Measurements from ENCODE around the gene TPCN1.

TPCN1 gene

DNA sequence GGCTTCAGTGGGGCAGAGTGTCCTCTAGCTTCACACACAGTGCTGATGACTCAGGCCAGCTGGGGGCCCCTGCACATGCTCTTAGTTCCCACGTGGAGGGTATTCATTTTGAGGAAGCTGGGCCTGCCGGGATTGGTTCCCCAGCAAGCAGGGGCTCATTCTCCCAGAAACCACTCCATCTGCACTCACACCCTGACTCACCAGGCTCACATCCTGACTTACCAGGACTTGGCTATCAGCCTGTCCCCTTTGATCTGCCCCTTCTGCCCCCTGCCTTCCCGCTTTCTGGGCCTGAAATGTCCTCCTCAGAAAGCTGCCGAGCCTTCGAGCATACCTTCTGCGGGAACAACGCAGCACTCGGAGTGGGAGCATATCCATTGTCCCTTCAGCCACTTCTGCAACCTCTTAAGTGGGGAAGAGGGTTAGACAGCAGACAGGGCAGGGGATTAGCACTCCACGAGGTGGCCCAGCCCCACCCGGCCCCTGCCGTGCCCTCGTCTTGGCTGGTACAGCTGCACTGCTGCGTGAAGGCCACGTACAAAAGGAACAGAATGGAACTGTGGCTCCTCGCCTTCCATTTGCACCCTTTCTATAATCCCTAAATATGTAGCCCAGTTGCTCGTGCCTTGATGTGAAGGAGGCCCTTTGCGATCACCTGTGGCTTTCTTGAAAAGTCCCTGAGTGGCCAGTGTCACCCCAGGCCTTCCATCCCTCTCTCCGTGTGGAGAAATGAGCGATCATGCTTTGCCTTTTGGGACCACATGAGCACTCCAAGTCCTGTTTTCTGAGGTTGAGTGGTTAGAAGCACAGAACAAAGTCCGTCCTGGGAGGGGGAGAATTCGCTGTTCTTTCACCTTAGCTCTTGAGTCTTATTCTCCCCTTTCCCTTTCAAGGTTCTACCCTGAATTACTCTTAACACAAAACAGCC, 26.1 kb downstream of the TPCN1 start:
- H3K4me3 ChIP-seq (ENCODE audit: low read length) = no peak overlapping the region
- no peaks in the 10 kb centered on the region for H3K36me3 ChIP-seq (ENCODE audit: control insufficient read depth, low read depth, low read length)
- H3K9me3 ChIP-seq (ENCODE audit: control insufficient read depth, low read depth, low read length) = no peaks in the 10 kb centered on the region
- no peak overlapping the region for H3K27ac ChIP-seq (ENCODE audit: low read length)
- peaks cover 25% of the 10 kb centered on the region for H3K4me1 ChIP-seq (ENCODE audit: control insufficient read depth, low read depth, low read length)
- no peaks in the 10 kb centered on the region for H3K27me3 ChIP-seq (ENCODE audit: control insufficient read depth, insufficient read depth, low read length)
- no peak overlapping the region for H3K9ac ChIP-seq (ENCODE audit: low read length)

DNA sequence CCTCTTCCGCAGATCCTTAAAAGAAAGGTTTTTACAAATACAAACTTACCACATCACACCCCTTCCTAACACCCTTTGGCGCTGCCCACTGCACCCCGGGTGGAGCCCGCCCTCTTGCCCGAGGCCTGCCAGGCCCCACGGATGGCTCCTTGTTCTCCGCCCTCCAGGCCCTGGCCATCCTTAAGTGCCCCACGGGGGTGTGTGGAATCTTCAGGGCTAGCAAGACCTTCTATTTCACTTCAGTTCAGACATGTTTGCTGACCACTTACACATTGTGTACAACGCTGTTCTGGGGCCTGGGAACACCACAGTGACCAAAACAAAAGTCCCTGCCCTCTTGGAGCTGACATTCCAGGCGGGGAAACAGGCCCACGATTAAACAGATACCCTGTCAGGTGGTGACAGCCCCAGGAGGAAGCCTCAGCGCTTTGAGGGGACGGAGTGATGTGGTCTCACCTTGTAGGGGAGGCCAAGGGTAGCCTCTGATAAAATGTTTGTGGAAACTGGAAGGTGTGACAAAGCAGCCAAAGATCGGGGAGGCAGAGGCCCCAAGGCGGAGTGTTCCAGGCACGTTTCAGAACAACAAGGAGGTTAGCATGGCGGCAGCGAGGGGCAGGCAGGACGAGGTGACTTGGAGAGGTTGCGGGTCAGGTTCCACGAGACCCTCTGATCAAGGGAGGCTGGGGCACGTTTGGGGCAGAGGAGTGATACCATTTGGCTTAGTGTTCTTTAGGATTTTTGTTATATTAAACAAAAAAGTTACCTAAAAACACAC, 27.0 kb downstream of the TPCN1 start:
- Histone ChIP-seq H3K9me3 (ENCODE audit: control insufficient read depth, low read depth, low read length) (no peaks in the 10 kb centered on the region), H3K27ac (ENCODE audit: low read length) (no peak overlapping the region), H3K4me3 (ENCODE audit: low read length) (no peak overlapping the region), H3K9ac (ENCODE audit: low read length) (no peak overlapping the region), H3K4me1 (ENCODE audit: control insufficient read depth, low read depth, low read length) (peaks cover 25% of the 10 kb centered on the region), H3K36me3 (ENCODE audit: control insufficient read depth, low read depth, low read length) (no peaks in the 10 kb centered on the region), H3K27me3 (ENCODE audit: control insufficient read depth, insufficient read depth, low read length) (no peaks in the 10 kb centered on the region)

DNA sequence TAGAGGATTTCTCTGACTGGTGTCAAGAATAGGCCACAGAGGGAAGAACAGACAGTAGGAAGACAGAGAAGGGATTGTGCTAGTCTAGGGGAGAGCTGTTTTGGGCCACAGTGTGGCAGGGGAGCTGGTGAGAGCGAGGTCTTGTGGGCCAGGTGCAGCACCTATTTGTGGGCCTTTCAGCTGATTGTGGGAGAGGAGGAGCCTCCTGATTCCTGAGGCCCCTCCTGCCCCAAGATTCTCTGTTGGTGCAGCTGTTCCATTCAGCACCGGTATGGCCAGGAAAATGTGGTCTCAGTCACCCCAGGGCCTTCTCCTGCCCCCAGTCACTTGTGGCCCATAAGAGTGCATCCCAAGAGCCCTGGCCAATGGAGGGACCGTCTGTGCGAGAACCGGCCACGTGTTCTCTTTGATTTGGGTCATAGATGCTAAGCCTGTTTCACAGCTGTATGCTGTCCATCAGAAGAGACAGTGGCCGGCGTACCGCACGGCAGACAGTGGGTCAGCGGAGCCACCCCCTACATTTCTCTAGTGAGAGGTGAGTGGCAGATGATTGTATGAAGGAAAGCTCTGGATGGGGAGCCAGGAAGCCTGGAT, 27.7 kb downstream of the TPCN1 start:
- Histone ChIP-seq H3K4me3 (ENCODE audit: low read length) (no peak overlapping the region), H3K36me3 (ENCODE audit: control insufficient read depth, low read depth, low read length) (no peaks in the 10 kb centered on the region), H3K27ac (ENCODE audit: low read length) (no peak overlapping the region), H3K9me3 (ENCODE audit: control insufficient read depth, low read depth, low read length) (no peaks in the 10 kb centered on the region), H3K4me1 (ENCODE audit: control insufficient read depth, low read depth, low read length) (peaks cover 24% of the 10 kb centered on the region), H3K9ac (ENCODE audit: low read length) (no peak overlapping the region), H3K27me3 (ENCODE audit: control insufficient read depth, insufficient read depth, low read length) (no peaks in the 10 kb centered on the region)

DNA sequence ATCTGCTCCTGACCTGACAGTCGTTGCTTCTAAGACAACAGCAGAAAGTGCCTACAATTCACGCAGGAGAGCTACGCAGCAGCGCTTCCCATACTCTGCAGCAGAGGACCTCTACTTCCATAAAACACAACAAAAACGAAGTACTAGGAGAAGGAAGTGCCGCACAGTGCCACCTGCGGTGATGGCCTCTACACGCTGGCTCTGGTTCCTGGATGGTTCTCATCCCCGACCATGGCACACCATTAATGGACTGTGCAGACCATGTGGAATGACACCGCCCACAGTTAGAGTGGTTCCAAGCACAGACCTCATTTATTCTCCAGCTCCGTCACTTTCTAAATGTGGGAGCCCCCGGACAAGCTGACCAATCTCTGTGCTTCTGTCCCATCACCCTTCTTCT, 28.3 kb downstream of the TPCN1 start:
- Histone ChIP-seq H3K9me3 (ENCODE audit: control insufficient read depth, low read depth, low read length) (no peaks in the 10 kb centered on the region), H3K4me1 (ENCODE audit: control insufficient read depth, low read depth, low read length) (peaks cover 19% of the 10 kb centered on the region), H3K4me3 (ENCODE audit: low read length) (no peak overlapping the region), H3K36me3 (ENCODE audit: control insufficient read depth, low read depth, low read length) (no peaks in the 10 kb centered on the region), H3K27ac (ENCODE audit: low read length) (no peak overlapping the region), H3K27me3 (ENCODE audit: control insufficient read depth, insufficient read depth, low read length) (no peaks in the 10 kb centered on the region), H3K9ac (ENCODE audit: low read length) (no peak overlapping the region)

DNA sequence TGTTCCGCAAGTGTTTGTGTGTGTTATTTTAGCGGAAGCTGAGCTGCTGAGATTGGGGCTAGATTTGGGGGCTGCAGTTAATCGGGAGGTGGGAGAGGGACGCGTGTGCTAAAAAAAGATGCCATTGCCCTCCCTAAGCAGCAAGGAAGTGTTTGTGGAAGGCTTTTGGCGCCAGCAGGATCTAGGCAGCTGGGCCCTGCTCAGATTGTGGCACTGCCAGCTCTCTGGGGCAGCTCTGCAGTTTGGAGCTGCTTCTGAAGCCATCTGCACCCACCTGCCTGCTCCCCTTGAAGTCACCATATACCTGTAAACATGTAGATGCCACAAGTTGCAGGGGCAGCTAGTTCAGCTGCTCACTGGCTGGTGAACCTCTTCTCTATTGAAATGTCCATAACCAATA, 28.8 kb downstream of the TPCN1 start:
- no peak overlapping the region for H3K9ac ChIP-seq (ENCODE audit: low read length)
- H3K4me1 ChIP-seq (ENCODE audit: control insufficient read depth, low read depth, low read length) = peaks cover 15% of the 10 kb centered on the region
- no peaks in the 10 kb centered on the region for H3K9me3 ChIP-seq (ENCODE audit: control insufficient read depth, low read depth, low read length)
- H3K36me3 ChIP-seq (ENCODE audit: control insufficient read depth, low read depth, low read length) = no peaks in the 10 kb centered on the region
- no peaks in the 10 kb centered on the region for H3K27me3 ChIP-seq (ENCODE audit: control insufficient read depth, insufficient read depth, low read length)
- no peak overlapping the region for H3K4me3 ChIP-seq (ENCODE audit: low read length)
- H3K27ac ChIP-seq (ENCODE audit: low read length) = no peak overlapping the region

DNA sequence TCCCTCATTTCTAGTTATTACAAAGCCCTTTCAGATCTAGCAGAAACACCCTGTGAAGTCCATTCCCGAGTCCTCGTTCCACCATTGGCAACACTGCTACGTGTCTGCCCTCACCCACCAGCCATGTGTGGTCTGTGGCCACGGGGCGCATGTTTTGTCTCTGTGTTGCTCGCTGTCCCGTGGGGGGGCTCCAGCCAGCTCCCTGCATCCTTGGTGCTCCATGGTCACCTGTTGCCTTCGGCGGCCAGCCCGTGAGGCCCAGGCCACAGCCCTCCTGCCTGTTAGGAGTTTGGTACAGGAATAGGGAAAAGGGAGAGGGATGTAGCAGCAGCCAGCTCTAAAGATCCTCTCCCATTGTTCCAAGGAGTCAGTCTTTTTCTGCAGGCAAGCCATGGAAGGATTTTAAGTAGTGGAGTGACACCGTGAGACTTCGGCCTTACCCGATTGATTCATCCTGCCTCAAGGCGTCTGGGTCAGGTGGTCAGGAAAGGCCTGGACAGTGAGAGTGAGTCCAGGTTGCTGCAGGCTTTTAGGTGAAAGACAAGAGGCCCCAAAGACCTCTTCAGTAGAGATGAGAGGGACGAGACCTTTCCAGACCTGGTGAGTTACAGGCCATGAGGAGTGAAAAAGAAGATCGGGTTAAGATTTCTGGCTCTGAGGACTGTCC, 30.3 kb downstream of the TPCN1 start:
- H3K27ac ChIP-seq (ENCODE audit: low read length) = no peak overlapping the region
- no peak overlapping the region for H3K9ac ChIP-seq (ENCODE audit: low read length)

DNA sequence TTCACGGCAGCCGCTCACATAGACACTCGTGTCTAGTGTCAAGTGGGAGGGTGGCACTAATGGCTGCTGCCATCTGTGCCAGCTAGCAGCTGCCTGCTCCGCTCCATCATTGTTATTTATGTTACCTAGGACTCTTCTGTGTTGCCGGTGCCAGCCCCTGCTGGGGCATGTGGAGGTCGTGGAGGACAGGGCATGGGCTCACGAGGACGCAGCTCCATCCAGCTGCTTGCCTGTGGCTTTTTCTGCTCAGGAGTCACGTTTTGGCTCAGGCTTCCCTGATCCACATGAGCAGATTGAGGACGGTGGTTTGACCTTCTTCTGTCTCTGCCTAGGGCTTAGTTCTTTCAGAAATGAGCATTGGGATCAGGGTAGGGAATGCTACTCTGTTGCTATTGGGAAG, 31.2 kb downstream of the TPCN1 start:
- H3K4me1 ChIP-seq (ENCODE audit: control insufficient read depth, low read depth, low read length) = no peaks in the 10 kb centered on the region
- H3K36me3 ChIP-seq (ENCODE audit: control insufficient read depth, low read depth, low read length) = no peaks in the 10 kb centered on the region
- H3K9ac ChIP-seq (ENCODE audit: low read length) = no peak overlapping the region
- no peaks in the 10 kb centered on the region for H3K27me3 ChIP-seq (ENCODE audit: control insufficient read depth, insufficient read depth, low read length)
- H3K4me3 ChIP-seq (ENCODE audit: low read length) = no peak overlapping the region
- H3K9me3 ChIP-seq (ENCODE audit: control insufficient read depth, low read depth, low read length) = no peaks in the 10 kb centered on the region
- no peak overlapping the region for H3K27ac ChIP-seq (ENCODE audit: low read length)

More for the DNA sequence above, 30.3 kb downstream of the TPCN1 start:
- Histone ChIP-seq H3K9me3 (ENCODE audit: control insufficient read depth, low read depth, low read length) (no peaks in the 10 kb centered on the region), H3K36me3 (ENCODE audit: control insufficient read depth, low read depth, low read length) (no peaks in the 10 kb centered on the region), H3K4me3 (ENCODE audit: low read length) (no peak overlapping the region), H3K4me1 (ENCODE audit: control insufficient read depth, low read depth, low read length) (peaks cover 8% of the 10 kb centered on the region), H3K27me3 (ENCODE audit: control insufficient read depth, insufficient read depth, low read length) (no peaks in the 10 kb centered on the region)

DNA sequence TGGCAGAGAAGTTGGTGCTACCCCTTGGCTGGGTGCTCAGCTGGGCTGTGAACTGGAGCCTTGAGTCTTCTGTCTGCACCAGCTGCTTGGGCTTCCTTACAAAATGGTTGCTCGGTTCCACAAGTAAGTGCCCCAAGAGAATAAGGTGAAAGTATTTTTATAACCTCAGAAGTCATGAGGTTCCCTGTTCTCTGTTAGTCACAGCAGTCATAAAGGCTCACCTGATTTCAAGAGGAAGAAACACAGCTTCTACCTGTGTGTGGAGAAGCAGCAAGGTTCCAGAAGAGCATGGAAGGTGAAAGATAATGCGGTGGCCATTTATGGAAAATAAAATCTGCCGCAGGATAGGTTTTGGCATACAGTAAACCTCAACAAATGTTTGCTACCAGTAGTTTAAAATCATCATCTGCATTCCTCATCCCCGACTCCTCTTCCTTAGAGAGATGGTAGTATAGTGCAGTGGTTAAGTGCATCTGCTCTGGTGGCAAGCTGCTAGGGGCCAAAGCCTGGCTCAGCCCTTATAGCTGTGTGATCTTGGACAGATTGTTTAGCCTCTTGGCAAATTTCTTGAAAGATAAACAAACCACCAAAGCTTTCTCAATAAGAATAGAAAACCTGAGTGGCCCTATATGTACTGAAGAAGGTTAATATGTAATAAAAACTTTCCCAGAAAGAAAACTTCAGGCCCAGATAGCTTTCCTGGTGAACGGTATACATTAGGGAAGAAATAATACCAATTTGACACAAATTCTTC, 32.4 kb downstream of the TPCN1 start:
- no peak overlapping the region for H3K9ac ChIP-seq (ENCODE audit: low read length)
- no peak overlapping the region for H3K4me3 ChIP-seq (ENCODE audit: low read length)
- no peaks in the 10 kb centered on the region for H3K9me3 ChIP-seq (ENCODE audit: control insufficient read depth, low read depth, low read length)
- H3K4me1 ChIP-seq (ENCODE audit: control insufficient read depth, low read depth, low read length) = no peaks in the 10 kb centered on the region
- H3K36me3 ChIP-seq (ENCODE audit: control insufficient read depth, low read depth, low read length) = no peaks in the 10 kb centered on the region
- H3K27me3 ChIP-seq (ENCODE audit: control insufficient read depth, insufficient read depth, low read length) = no peaks in the 10 kb centered on the region
- H3K27ac ChIP-seq (ENCODE audit: low read length) = no peak overlapping the region

DNA sequence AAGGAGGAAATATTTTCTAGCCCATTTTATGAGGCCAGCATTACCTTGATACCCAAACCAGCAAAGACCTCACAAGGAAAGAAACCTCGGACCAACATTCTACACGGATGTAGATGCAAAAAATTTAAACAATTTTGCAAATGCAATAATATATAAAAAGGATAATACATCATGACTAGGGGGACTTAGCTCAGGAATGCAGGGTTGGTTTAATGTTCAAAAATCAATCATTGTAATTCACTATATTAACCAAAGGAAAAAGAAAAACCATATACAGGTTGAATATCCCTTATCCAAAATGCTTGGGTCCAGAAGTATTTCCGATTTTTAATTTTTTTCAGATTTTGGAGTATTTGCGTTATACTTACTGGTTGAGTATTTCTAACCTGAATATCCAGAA, 33.0 kb downstream of the TPCN1 start:
- H3K27ac ChIP-seq (ENCODE audit: low read length) = no peak overlapping the region
- H3K36me3 ChIP-seq (ENCODE audit: control insufficient read depth, low read depth, low read length) = no peaks in the 10 kb centered on the region
- no peak overlapping the region for H3K4me3 ChIP-seq (ENCODE audit: low read length)
- H3K4me1 ChIP-seq (ENCODE audit: control insufficient read depth, low read depth, low read length) = peaks cover 3% of the 10 kb centered on the region
- no peaks in the 10 kb centered on the region for H3K9me3 ChIP-seq (ENCODE audit: control insufficient read depth, low read depth, low read length)
- H3K27me3 ChIP-seq (ENCODE audit: control insufficient read depth, insufficient read depth, low read length) = no peaks in the 10 kb centered on the region
- H3K9ac ChIP-seq (ENCODE audit: low read length) = no peak overlapping the region

DNA sequence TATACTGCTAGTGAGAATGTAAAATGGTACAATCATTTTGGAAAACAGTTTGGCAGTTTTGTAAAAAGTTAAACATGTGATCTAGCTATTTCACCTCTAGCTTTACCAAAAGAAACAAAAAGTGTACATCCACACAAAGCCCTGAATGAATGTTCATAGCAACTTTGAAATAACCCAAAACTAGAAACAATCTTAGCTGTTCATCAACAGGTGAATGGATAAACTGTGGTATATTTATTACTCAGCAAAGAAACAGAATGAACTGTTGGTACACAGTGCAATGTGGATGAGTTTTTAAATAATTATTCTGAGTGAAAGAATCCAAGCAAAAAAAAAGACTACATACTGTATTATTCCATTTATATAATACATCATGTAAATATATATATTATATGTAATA, 36.3 kb downstream of the TPCN1 start:
- no peaks in the 10 kb centered on the region for H3K27me3 ChIP-seq (ENCODE audit: control insufficient read depth, insufficient read depth, low read length)
- no peaks in the 10 kb centered on the region for H3K9me3 ChIP-seq (ENCODE audit: control insufficient read depth, low read depth, low read length)
- H3K27ac ChIP-seq (ENCODE audit: low read length) = no peak overlapping the region
- H3K9ac ChIP-seq (ENCODE audit: low read length) = no peak overlapping the region
- peaks cover 2% of the 10 kb centered on the region for H3K36me3 ChIP-seq (ENCODE audit: control insufficient read depth, low read depth, low read length)
- H3K4me1 ChIP-seq (ENCODE audit: control insufficient read depth, low read depth, low read length) = peaks cover 11% of the 10 kb centered on the region
- H3K4me3 ChIP-seq (ENCODE audit: low read length) = no peak overlapping the region

DNA sequence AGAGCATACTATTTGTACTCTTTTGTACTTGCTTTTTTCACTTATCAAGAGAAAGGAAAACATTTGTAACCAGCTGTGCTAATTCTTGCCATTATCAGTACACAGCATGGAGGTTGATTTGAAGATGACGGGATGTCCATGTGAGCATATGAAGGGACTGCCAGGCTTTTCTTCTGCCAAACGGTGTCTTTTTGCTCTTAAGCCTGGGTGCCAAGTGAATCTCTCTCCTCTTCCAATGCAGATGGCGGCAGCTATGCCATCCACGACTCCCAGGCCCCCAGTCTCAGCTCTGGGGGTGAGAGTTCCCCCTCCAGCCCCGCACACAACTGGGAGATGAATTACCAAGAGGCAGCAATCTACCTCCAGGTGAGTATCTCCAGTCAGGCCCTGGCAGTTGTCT, 38.9 kb downstream of the TPCN1 start:
- Histone ChIP-seq H3K4me1 (ENCODE audit: control insufficient read depth, low read depth, low read length) (peaks cover 11% of the 10 kb centered on the region), H3K4me3 (ENCODE audit: low read length) (no peak overlapping the region), H3K9ac (ENCODE audit: low read length) (no peak overlapping the region), H3K27ac (ENCODE audit: low read length) (no peak overlapping the region), H3K27me3 (ENCODE audit: control insufficient read depth, insufficient read depth, low read length) (no peaks in the 10 kb centered on the region), H3K36me3 (ENCODE audit: control insufficient read depth, low read depth, low read length) (peaks cover 2% of the 10 kb centered on the region), H3K9me3 (ENCODE audit: control insufficient read depth, low read depth, low read length) (no peaks in the 10 kb centered on the region)

Measured in iPS-18a (cell line).